ENCODE results near the gene PPP1R13B. TPM values are rescaled to one million over a fixed set of nuclear protein-coding genes. Genes with fewer than 3 reads are reported as not detected.
A peak's percentile ranks its signal among the peaks of the same experiment; 100 is the strongest.

The PPP1R13B gene
- total RNA-seq, 4 donors from 2014 or later: 19.9 to 25.2 (median 23.6) TPM

GRCh38 chr14:103830511-103831270 lies 16.7 kb downstream of the PPP1R13B start:
- Histone ChIP-seq H3K9me3 (no peaks in the 10 kb centered on the region), H3K27ac (replicated peaks in 1 of 4) (no peak overlapping the region), H3K4me1 (peaks cover 11 to 32% (median 18%) of the 10 kb centered on the region in 4 donors), H3K36me3 (no peaks in the 10 kb centered on the region), H3K27me3 (no peaks in the 10 kb centered on the region), H3K4me3 (no peak overlapping the region)
- TF ChIP-seq POLR2A (IDR thresholded peaks at IDR 0.05; ENCODE audit: low read depth): no peak
- no peak for TF ChIP-seq CTCF (IDR thresholded peaks at IDR 0.05)
- TF ChIP-seq POLR2AphosphoS5 (IDR thresholded peaks at IDR 0.05): no peak
- TF ChIP-seq EP300 (IDR thresholded peaks at IDR 0.05): no peak
- DNase-seq (ENCODE audit: extremely low spot score): no peak
- intact Hi-C loops (cut with DNase I): no loop called here
- WGBS: 90% methylated on average over 14 of the region's 14 CpGs

GRCh38 chr14:103828315-103828967 lies 18.9 kb downstream of the PPP1R13B start:
- DNase-seq (ENCODE audit: extremely low spot score): no peak
- no peaks in the 10 kb centered on the region for H3K36me3 ChIP-seq

GRCh38 chr14:103825101-103825500 lies 22.3 kb downstream of the PPP1R13B start:
- H3K4me3 ChIP-seq: no peak overlapping the region
- H3K27me3 ChIP-seq: no peaks in the 10 kb centered on the region
- no peaks in the 10 kb centered on the region for H3K9me3 ChIP-seq
- DNase-seq (ENCODE audit: extremely low spot score): no peak
- intact Hi-C loops (cut with DNase I): no loop called here
- no peaks in the 10 kb centered on the region for H3K36me3 ChIP-seq
- peaks cover 36 to 48% (median 40%) of the 10 kb centered on the region in 4 donors for H3K4me1 ChIP-seq
- H3K27ac ChIP-seq (replicated peaks in 1 of 4): no peak overlapping the region
- WGBS: 51% methylated on average over 3 of the region's 3 CpGs
- TF ChIP-seq CTCF (IDR thresholded peaks at IDR 0.05) (no peak), EP300 (IDR thresholded peaks at IDR 0.05) (no peak), POLR2A (IDR thresholded peaks at IDR 0.05; ENCODE audit: low read depth) (no peak), POLR2AphosphoS5 (IDR thresholded peaks at IDR 0.05) (no peak)

More at GRCh38 chr14:103828315-103828967, 18.9 kb downstream of the PPP1R13B start:
- intact Hi-C loops (cut with DNase I): no loop called here
- Histone ChIP-seq H3K4me1 (peaks cover 23 to 37% (median 27%) of the 10 kb centered on the region in 4 donors), H3K4me3 (peak overlapping the region in 2 of 4 donors; percentile 8 to 27), H3K27ac (replicated peaks in 1 of 4) (peak overlapping the region; percentile 59 to 75 (median 70)), H3K27me3 (no peaks in the 10 kb centered on the region), H3K9me3 (no peaks in the 10 kb centered on the region)
- WGBS: 43% methylated on average over 9 of the region's 9 CpGs
- TF ChIP-seq EP300 (IDR thresholded peaks at IDR 0.05) (no peak), POLR2AphosphoS5 (IDR thresholded peaks at IDR 0.05) (peak; percentile 33 to 57)

- intact Hi-C loops (cut with DNase I): no loop called here
- H3K9me3 ChIP-seq: no peaks in the 10 kb centered on the region
- no peaks in the 10 kb centered on the region for H3K36me3 ChIP-seq
- WGBS: 45% methylated on average over 1 of the region's 1 CpG
- peak overlapping the region in 3 of 4 donors; percentile 60 to 69 (median 66) for H3K27ac ChIP-seq (replicated peaks in 1 of 4)
- no peak overlapping the region for H3K4me3 ChIP-seq
- DNase-seq (ENCODE audit: extremely low spot score): no peak
- H3K27me3 ChIP-seq: no peaks in the 10 kb centered on the region
- no peak for TF ChIP-seq POLR2AphosphoS5 (IDR thresholded peaks at IDR 0.05)
- no peak for TF ChIP-seq CTCF (IDR thresholded peaks at IDR 0.05)
- TF ChIP-seq POLR2A (IDR thresholded peaks at IDR 0.05; ENCODE audit: low read depth): no peak
- TF ChIP-seq EP300 (IDR thresholded peaks at IDR 0.05): no peak
- peaks cover 53 to 58% (median 58%) of the 10 kb centered on the region in 4 donors for H3K4me1 ChIP-seq
Measured at GRCh38 chr14:103820908-103821307, 26.5 kb downstream of the PPP1R13B start.

GRCh38 chr14:103820382-103820781 lies 27.0 kb downstream of the PPP1R13B start:
- peak overlapping the region; percentile 60 to 71 (median 68) for H3K27ac ChIP-seq (replicated peaks in 1 of 4)
- intact Hi-C loops (cut with DNase I): no loop called here
- WGBS: 42% methylated on average over 2 of the region's 2 CpGs
- no peaks in the 10 kb centered on the region for H3K9me3 ChIP-seq
- no peak for DNase-seq (ENCODE audit: extremely low spot score)
- no peaks in the 10 kb centered on the region for H3K27me3 ChIP-seq
- H3K4me3 ChIP-seq: peak overlapping the region; percentile 25 to 28 (median 26)
- no peaks in the 10 kb centered on the region for H3K36me3 ChIP-seq
- no peak for TF ChIP-seq POLR2AphosphoS5 (IDR thresholded peaks at IDR 0.05)
- no peak for TF ChIP-seq POLR2A (IDR thresholded peaks at IDR 0.05; ENCODE audit: low read depth)
- TF ChIP-seq CTCF (IDR thresholded peaks at IDR 0.05): no peak
- no peak for TF ChIP-seq EP300 (IDR thresholded peaks at IDR 0.05)
- peaks cover 49 to 56% (median 55%) of the 10 kb centered on the region in 4 donors for H3K4me1 ChIP-seq
